ENCODE results near the gene HCN2. TPM values are rescaled to one million over a fixed set of nuclear protein-coding genes. Genes with fewer than 3 reads are reported as not detected.

Gene HCN2
- 0.73 and 1.7 TPM in 2 replicates for total RNA-seq

DNA sequence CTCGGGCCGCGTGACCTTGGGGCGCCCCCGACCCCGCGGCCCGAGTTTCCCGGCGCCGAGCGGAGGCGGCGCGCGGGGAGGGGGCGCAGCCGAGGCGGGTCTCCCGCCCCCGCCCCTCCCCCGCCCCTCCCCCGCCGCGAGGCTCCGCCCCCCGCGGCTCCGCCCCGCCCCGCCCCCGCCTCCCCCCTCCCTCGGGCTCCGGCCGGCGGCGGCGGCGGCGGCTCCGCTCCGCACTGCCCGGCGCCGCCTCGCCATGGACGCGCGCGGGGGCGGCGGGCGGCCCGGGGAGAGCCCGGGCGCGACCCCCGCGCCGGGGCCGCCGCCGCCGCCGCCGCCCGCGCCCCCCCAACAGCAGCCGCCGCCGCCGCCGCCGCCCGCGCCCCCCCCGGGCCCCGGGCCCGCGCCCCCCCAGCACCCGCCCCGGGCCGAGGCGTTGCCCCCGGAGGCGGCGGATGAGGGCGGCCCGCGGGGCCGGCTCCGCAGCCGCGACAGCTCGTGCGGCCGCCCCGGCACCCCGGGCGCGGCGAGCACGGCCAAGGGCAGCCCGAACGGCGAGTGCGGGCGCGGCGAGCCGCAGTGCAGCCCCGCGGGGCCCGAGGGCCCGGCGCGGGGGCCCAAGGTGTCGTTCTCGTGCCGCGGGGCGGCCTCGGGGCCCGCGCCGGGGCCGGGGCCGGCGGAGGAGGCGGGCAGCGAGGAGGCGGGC, at the start of gene HCN2:
Gene HCN2 (plus strand): TSS at position 189 of the 703 bp plus-strand sequence. CDS start 65 bp downstream, at position 254.

DNA sequence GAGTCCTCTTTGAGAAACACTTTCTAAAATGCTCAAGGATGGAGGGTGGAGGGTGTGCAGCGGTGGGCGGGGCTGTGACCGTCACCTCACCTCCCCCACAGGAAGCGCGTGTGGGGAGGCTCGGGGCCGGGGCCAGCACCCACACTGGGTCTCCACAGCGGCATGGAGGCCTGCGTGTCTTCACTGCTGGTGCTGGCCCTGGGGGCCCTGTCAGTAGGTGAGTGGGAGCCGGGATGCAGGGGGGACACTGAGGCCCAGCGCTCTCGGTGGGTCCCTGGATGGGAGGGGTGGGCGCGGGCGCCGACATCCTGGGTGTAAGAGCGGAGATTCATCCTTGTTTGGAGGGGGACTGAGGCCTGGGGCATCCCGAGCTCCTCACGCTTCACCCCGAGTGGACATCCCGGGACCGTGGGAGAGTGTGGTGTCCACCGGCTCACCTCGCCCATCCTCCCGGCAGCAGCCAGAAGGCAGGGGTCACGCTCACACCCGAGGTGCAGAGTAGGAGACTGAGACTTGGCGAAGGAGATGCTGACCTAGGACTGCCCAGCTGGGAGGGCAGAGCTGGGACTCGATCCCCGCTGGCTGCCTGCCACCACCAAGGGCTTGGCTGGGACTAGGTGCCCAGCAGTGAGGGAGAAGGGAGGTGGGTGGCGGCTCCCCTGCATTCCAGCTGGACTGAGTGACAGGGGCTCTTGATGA, 45.6 kb upstream of the HCN2 start, which contains the start of gene GZMM:
Gene GZMM (plus strand): TSS at position 144 of the 699 bp plus-strand sequence. CDS start 19 bp downstream, at position 163.

DNA sequence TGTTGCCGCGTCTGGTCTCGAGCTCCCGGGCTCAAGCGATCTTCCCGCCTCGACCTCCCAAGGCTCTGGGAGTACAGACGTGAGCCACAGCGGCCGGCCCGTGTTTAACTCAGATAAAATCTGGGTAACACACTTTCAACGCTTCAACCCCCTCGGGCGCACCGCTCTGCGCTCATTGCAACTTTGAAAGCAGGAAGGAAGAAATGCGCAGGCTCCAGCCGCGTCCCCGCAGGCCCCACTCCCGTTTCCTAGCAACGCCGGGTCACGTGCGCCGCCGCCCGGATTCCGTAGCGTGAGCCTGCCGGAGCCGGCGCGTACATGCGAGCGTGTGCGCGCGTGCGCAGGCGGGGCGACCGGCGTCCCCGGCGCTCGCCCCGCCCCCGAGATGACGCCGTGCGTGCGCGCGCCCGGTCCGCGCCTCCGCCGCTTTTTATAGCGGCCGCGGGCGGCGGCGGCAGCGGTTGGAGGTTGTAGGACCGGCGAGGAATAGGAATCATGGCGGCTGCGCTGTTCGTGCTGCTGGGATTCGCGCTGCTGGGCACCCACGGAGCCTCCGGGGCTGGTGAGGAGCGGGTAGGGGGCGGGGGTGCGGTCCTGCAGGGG, 17.4 kb upstream of the HCN2 start, which contains the start of gene BSG:
Gene BSG (plus strand): TSS at position 457 of the 603 bp plus-strand sequence. CDS start 39 bp downstream, at position 496.

DNA sequence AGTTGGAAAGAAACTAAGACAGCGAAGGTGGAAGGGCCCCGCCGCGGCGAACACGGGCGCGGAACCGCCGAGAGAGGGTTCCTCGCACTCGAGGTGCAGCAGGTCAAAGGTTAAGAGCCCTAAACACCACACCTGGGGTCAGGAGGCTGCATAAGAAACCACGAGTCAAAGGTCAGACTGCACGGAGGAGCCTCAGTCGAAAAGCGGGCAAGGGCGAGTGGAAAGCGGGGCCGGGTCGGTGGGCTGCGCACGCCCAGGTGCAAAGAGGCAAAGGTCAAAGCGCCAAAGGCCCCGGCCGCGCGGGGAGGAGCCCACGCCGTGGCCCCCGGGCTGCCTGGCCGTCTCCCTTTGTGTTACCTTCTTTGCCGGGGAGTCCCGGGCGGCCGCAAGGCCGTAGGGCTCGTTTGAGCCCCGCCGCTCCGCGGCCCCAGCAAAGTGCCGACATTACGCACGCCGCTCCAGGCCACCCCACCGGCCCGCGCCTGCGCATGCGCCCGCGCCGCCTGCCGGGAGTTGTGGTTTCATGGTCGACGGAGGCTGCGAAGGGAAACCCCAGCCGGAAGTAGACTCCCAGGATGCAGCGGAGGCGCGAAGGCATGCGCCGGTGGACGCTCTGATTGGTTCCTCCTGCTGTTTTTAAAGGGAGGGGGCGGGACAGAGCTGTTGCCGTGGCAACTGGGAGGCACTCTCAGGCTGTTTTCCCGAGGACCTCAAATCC, 43.5 kb downstream of the HCN2 start, which contains the start of gene POLRMT:
Gene POLRMT (minus strand): TSS at position 470 of the 718 bp plus-strand sequence. CDS start 25 bp downstream, at position 445.

DNA sequence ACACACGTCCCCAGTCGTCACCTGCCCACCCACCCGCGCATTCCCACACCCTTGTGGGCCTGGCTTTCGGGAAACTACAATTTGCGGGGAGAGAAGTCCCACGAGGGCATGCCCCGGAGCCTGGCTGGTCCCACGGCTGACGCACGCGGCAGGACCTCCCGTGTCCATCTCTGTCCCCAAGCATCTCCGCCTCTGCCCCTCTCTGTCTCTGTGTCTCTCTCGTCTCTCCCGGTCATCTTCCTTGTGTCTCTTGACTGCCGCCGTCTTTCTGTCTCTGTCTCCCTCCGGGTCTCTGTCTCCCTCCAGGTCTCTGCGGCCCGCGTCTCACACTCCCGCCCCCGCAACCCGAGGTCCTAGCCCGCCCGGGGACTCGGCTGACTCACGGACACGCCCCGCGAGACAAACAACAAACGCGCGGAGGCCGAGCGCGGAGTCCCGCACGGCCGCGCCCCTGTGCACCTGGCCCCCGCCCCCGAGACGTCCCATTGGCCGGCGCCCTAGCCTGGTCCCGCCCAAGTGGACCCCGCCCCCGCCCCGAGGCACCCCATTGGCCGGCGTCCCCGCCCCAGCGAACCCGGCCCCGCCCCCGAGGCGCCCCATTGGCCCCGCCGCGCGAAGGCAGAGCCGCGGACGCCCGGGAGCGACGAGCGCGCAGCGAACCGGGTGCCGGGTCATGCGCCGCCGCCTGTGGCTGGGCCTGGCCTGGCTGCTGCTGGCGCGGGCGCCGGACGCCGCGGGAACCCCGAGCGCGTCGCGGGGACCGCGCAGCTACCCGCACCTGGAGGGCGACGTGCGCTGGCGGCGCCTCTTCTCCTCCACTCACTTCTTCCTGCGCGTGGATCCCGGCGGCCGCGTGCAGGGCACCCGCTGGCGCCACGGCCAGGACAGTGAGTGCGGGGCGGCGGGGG, 49.8 kb downstream of the HCN2 start, which contains the start of gene FGF22:
Gene FGF22 (plus strand): TSS at position 627 of the 908 bp plus-strand sequence. CDS start 47 bp downstream, at position 674.

DNA sequence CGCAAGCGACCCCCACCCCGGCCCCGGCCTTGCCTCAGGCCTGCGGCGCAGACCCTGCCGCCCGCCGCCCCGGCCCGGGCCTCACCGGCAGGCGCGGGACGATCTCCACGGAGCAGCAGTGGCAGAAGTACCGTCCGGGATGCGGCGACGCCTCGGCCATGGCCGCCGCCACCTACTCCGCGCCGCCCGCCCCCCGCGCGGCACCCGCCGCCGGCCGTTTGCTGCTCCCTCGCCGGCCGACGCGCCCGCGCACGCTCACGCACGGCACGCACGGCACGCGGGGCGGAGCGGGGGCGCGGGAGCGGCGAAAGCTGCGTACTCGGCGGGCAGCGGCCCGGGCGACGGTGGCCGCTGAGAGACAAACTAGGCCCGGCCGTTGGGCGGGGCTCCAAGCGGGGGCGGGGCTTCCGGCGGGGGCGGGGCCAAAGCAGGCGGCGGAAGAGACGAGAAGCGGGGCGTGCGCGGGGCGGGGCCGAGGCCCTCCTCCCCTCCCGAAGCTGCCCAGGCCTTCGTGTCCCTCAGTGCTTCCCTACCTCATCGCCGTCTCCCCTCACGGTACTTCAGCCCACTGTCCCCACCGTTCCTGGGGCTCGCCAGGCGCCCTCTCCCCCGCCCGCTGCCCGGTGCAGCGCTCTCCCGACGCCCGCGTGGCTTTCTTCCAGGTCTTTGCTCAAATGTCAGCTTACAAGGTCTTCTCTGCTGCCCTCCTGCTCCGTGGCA, 73.4 kb downstream of the HCN2 start, which contains the start of gene RNF126:
Gene RNF126 (minus strand): TSS at position 253 of the 720 bp plus-strand sequence. CDS start 93 bp downstream, at position 160.

Other genes with a start within 250 kb of the HCN2 start
- 14.5 and 24.3 TPM in 2 replicates for gene MIER2, start 245.1 kb upstream of the HCN2 start, total RNA-seq
- 0.29 and 0.33 TPM in 2 replicates for gene C2CD4C, start 180.7 kb upstream of the HCN2 start, total RNA-seq
- gene SHC2, start 128.8 kb upstream of the HCN2 start, total RNA-seq = 1.0 and 10.3 TPM in 2 replicates
- gene MADCAM1, start 93.4 kb upstream of the HCN2 start, total RNA-seq = 0.15 TPM in 1 of 2 replicates, not detected in the other
- gene TPGS1, start 82.4 kb upstream of the HCN2 start, total RNA-seq = 61.4 and 69.1 TPM in 2 replicates
- 49.2 and 67.0 TPM in 2 replicates for gene CDC34, start 58.1 kb upstream of the HCN2 start, total RNA-seq
- gene GZMM, start 45.8 kb upstream of the HCN2 start, total RNA-seq = 0.17 TPM in 1 of 2 replicates, not detected in the other
- 327 and 538 TPM in 2 replicates for gene BSG, start 17.3 kb upstream of the HCN2 start, total RNA-seq
- 20.7 and 29.3 TPM in 2 replicates for gene POLRMT, start 43.7 kb downstream of the HCN2 start, total RNA-seq
- gene FGF22, start 50.0 kb downstream of the HCN2 start, total RNA-seq = 0.15 TPM in 1 of 2 replicates, not detected in the other
- gene RNF126, start 73.3 kb downstream of the HCN2 start, total RNA-seq = 21.5 and 24.1 TPM in 2 replicates
- gene FSTL3, start 86.5 kb downstream of the HCN2 start, total RNA-seq = 15.9 and 77.4 TPM in 2 replicates
- 0.17 TPM in 1 of 2 replicates, not detected in the other for gene PRSS57, start 105.6 kb downstream of the HCN2 start, total RNA-seq
- gene PALM, start 119.1 kb downstream of the HCN2 start, total RNA-seq = 3.9 and 41.4 TPM in 2 replicates
- under 0.01 and 0.17 TPM in 2 replicates for gene MISP, start 161.2 kb downstream of the HCN2 start, total RNA-seq
- gene PTBP1, start 207.6 kb downstream of the HCN2 start, total RNA-seq = 72.0 and 99.4 TPM in 2 replicates
- 0.15 and 2.5 TPM in 2 replicates for gene PLPPR3, start 232.1 kb downstream of the HCN2 start, total RNA-seq
- under 0.01 TPM in 1 of 2 replicates, not detected in the other for gene AZU1, start 238.0 kb downstream of the HCN2 start, total RNA-seq

All from smooth muscle cell of trachea (primary cell).